ENCODE measurements around the gene IPCEF1. TPM values are rescaled to one million over a fixed set of nuclear protein-coding genes. Genes with fewer than 3 reads are reported as not detected.

Gene IPCEF1
- total and polyA plus RNA-seq, 7 donors, result 0.03 to 0.46 (median 0.24) TPM

- ATAC-seq, result no peak
- WGBS, 3 donors, result 87 to 89% (median 87%) methylated on average over 10 of the region's 10 CpGs
Measured at GRCh38 chr6:154301839-154302752, 54.5 kb downstream of the IPCEF1 start.

GRCh38 chr6:154301086-154301625 lies 55.4 kb downstream of the IPCEF1 start:
- Histone ChIP-seq H3K4me1 (no peaks in the 10 kb centered on the region), H3K4me3 (no peak overlapping the region), H3K9me3 (no peaks in the 10 kb centered on the region), H3K27ac (no peak overlapping the region), H3K27me3 (ENCODE audit: insufficient read depth in 3 of 3, low read length in 2 of 3) (no peaks in the 10 kb centered on the region), H3K36me3 (ENCODE audit: insufficient read depth in 1 of 2, low read depth in 1 of 2) (no peaks in the 10 kb centered on the region)
- TF ChIP-seq CTCF (IDR thresholded peaks at IDR 0.05), result no peak
- 55 to 61% (median 60%) methylated on average over 7 of the region's 7 CpGs for WGBS, 3 donors
- ATAC-seq (no peak), DNase-seq (no peak)
- intact Hi-C loops (cut with DNase I), result no loop called here

More at GRCh38 chr6:154301839-154302752, 54.5 kb downstream of the IPCEF1 start:
- intact Hi-C loops (cut with DNase I), result no loop called here
- no peaks in the 10 kb centered on the region for H3K4me1 ChIP-seq
- no peak overlapping the region for H3K27ac ChIP-seq
- no peak overlapping the region for H3K4me3 ChIP-seq
- TF ChIP-seq CTCF (IDR thresholded peaks at IDR 0.05), result no peak
- no peaks in the 10 kb centered on the region for H3K9me3 ChIP-seq
- DNase-seq, result no peak
- H3K27me3 ChIP-seq (ENCODE audit: insufficient read depth in 3 of 3, low read length in 2 of 3), result no peaks in the 10 kb centered on the region
- no peaks in the 10 kb centered on the region for H3K36me3 ChIP-seq (ENCODE audit: insufficient read depth in 1 of 2, low read depth in 1 of 2)

GRCh38 chr6:154298297-154298696 lies 58.3 kb downstream of the IPCEF1 start:
- Histone ChIP-seq H3K4me1 (no peaks in the 10 kb centered on the region), H3K36me3 (ENCODE audit: insufficient read depth in 1 of 2, low read depth in 1 of 2) (no peaks in the 10 kb centered on the region), H3K4me3 (no peak overlapping the region), H3K27me3 (ENCODE audit: insufficient read depth in 3 of 3, low read length in 2 of 3) (no peaks in the 10 kb centered on the region), H3K9me3 (no peaks in the 10 kb centered on the region), H3K27ac (no peak overlapping the region)
- no peak for TF ChIP-seq CTCF (IDR thresholded peaks at IDR 0.05)
- DNase-seq (no peak), ATAC-seq (no peak)
- WGBS, 3 donors, result 51 to 56% (median 55%) methylated on average over 3 of the region's 3 CpGs
- intact Hi-C loops (cut with DNase I), result no loop called here

GRCh38 chr6:154297721-154298120 lies 58.9 kb downstream of the IPCEF1 start:
- H3K4me1 ChIP-seq, result no peaks in the 10 kb centered on the region
- TF ChIP-seq CTCF (IDR thresholded peaks at IDR 0.05), result no peak
- WGBS, 3 donors, result 28 to 50% (median 29%) methylated on average over 3 of the region's 3 CpGs
- H3K27ac ChIP-seq, result no peak overlapping the region
- H3K4me3 ChIP-seq, result no peak overlapping the region
- H3K9me3 ChIP-seq, result no peaks in the 10 kb centered on the region
- no peaks in the 10 kb centered on the region for H3K36me3 ChIP-seq (ENCODE audit: insufficient read depth in 1 of 2, low read depth in 1 of 2)
- no peak for DNase-seq
- no peaks in the 10 kb centered on the region for H3K27me3 ChIP-seq (ENCODE audit: insufficient read depth in 3 of 3, low read length in 2 of 3)
- ATAC-seq, result no peak
- intact Hi-C loops (cut with DNase I), result no loop called here
